ENCODE data around the gene GZMA.
"Not testable (repeated sequence)": the region's sequence is repeated elsewhere in the genome, so short reads cannot be mapped to it uniquely, and the experiment has no call there.

Gene GZMA

GRCh38 chr5:55066277-55066676 is 36.2 kb upstream of the GZMA start:
- no peak overlapping the region for H3K4me3 ChIP-seq (ENCODE audit: low read depth, low read length)
- TF ChIP-seq CTCF (IDR thresholded peaks at IDR 0.05; ENCODE audit: low read depth, low read length, missing control alignments) = no peak
- in situ Hi-C loops (cut with HindIII; ENCODE audit: low sequenced_read_pairs) = no loop called here
- no peak for DNase-seq (ENCODE audit: low read depth)

- no peak for TF ChIP-seq CTCF (IDR thresholded peaks at IDR 0.05; ENCODE audit: low read depth, low read length, missing control alignments)
- in situ Hi-C loops (cut with HindIII; ENCODE audit: low sequenced_read_pairs) = no loop called here
- no peak for DNase-seq (ENCODE audit: low read depth)
- no peak overlapping the region for H3K4me3 ChIP-seq (ENCODE audit: low read depth, low read length)
These were observed 31.5 kb upstream of the GZMA start for GRCh38 chr5:55070968-55071367.

- no peak for TF ChIP-seq CTCF (IDR thresholded peaks at IDR 0.05; ENCODE audit: low read depth, low read length, missing control alignments)
- in situ Hi-C loops (cut with HindIII; ENCODE audit: low sequenced_read_pairs) = no loop called here
- H3K4me3 ChIP-seq (ENCODE audit: low read depth, low read length) = no peak overlapping the region
- DNase-seq (ENCODE audit: low read depth) = no peak
These were observed 31.0 kb upstream of the GZMA start for GRCh38 chr5:55071413-55071812.

GRCh38 chr5:55072666-55073065 is 29.8 kb upstream of the GZMA start:
- H3K4me3 ChIP-seq (ENCODE audit: low read depth, low read length) = no peak overlapping the region
- in situ Hi-C loops (cut with HindIII; ENCODE audit: low sequenced_read_pairs) = no loop called here
- DNase-seq (ENCODE audit: low read depth) = no peak
- no peak for TF ChIP-seq CTCF (IDR thresholded peaks at IDR 0.05; ENCODE audit: low read depth, low read length, missing control alignments)

GRCh38 chr5:55073211-55073610 is 29.2 kb upstream of the GZMA start:
- DNase-seq (ENCODE audit: low read depth) = no peak
- TF ChIP-seq CTCF (IDR thresholded peaks at IDR 0.05; ENCODE audit: low read depth, low read length, missing control alignments) = no peak
- in situ Hi-C loops (cut with HindIII; ENCODE audit: low sequenced_read_pairs) = no loop called here
- no peak overlapping the region for H3K4me3 ChIP-seq (ENCODE audit: low read depth, low read length)

GRCh38 chr5:55081541-55081940 is 20.9 kb upstream of the GZMA start:
- H3K4me3 ChIP-seq (ENCODE audit: low read depth, low read length) = no peak overlapping the region
- TF ChIP-seq CTCF (IDR thresholded peaks at IDR 0.05; ENCODE audit: low read depth, low read length, missing control alignments) = no peak
- in situ Hi-C loops (cut with HindIII; ENCODE audit: low sequenced_read_pairs) = no loop called here
- no peak for DNase-seq (ENCODE audit: low read depth)

GRCh38 chr5:55089301-55089700 is 13.1 kb upstream of the GZMA start:
- H3K4me3 ChIP-seq (ENCODE audit: low read depth, low read length); DNase-seq (ENCODE audit: low read depth); in situ Hi-C loops (cut with HindIII; ENCODE audit: low sequenced_read_pairs): not testable (repeated sequence)

GRCh38 chr5:55091011-55091410 is 11.4 kb upstream of the GZMA start:
- DNase-seq (ENCODE audit: low read depth) = not testable (repeated sequence)

More at GRCh38 chr5:55091011-55091410, 11.4 kb upstream of the GZMA start:
- H3K4me3 ChIP-seq (ENCODE audit: low read depth, low read length); in situ Hi-C loops (cut with HindIII; ENCODE audit: low sequenced_read_pairs): not testable (repeated sequence)
